ENCODE data around the gene LUC7L3. TPM values are rescaled to one million over a fixed set of nuclear protein-coding genes. Genes with fewer than 3 reads are reported as not detected.

The LUC7L3 gene
- polyA plus RNA-seq, 3 donors, result 14.6 to 49.8 (median 17.1) TPM

DNA sequence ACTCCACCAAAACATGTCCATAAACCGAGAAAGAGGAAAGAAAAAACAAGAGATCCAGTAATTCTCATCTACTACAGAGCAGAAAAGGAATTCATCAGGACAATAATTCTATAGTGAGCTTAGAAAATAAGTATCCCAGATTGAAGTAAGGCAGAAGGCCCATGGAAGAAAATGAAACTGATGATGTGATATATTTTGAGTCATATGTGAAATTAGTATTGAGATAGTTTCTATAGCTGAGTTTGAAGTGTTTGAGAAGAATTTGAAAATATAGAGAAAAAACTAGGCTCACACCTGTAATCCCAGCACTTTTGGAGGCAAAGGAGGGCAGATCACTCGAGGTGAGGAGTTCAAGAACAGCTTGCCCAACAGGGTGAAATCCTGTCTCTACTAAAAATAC, 19.7 kb downstream of the LUC7L3 start:
- no CpG with 5 or more reads among the region's 2 CpGs for WGBS (ENCODE audit: insufficient coverage)
- peaks cover 6% of the 10 kb centered on the region for H3K4me1 Mint-ChIP-seq
- TF ChIP-seq, protein P1, sequence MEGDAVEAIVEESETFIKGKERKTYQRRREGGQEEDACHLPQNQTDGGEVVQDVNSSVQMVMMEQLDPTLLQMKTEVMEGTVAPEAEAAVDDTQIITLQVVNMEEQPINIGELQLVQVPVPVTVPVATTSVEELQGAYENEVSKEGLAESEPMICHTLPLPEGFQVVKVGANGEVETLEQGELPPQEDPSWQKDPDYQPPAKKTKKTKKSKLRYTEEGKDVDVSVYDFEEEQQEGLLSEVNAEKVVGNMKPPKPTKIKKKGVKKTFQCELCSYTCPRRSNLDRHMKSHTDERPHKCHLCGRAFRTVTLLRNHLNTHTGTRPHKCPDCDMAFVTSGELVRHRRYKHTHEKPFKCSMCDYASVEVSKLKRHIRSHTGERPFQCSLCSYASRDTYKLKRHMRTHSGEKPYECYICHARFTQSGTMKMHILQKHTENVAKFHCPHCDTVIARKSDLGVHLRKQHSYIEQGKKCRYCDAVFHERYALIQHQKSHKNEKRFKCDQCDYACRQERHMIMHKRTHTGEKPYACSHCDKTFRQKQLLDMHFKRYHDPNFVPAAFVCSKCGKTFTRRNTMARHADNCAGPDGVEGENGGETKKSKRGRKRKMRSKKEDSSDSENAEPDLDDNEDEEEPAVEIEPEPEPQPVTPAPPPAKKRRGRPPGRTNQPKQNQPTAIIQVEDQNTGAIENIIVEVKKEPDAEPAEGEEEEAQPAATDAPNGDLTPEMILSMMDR (IDR thresholded peaks at IDR 0.05), result no peak
- H3K27ac Mint-ChIP-seq, result peak overlapping the region in 2 of 7 donors; percentile 11 to 22
- H3K4me2 ChIP-seq (replicated peaks; ENCODE audit: extremely low read depth, low read length, poor library complexity, severe bottlenecking), result no peak overlapping the region
- H3K79me2 ChIP-seq (ENCODE audit: insufficient read depth, low read length), result peaks cover 80% of the 10 kb centered on the region
- no peaks in the 10 kb centered on the region for H3K4me1 ChIP-seq (ENCODE audit: control insufficient read depth in 1 of 2, insufficient read depth in 2 of 2, low read length in 2 of 2)
- H3K9ac ChIP-seq (ENCODE audit: insufficient read depth, low read length, poor library complexity, severe bottlenecking), result no peak overlapping the region
- H3K4me3 ChIP-seq (replicated peaks in 1 of 3; ENCODE audit: low read depth in 2 of 3, low read length in 3 of 3), result no peak overlapping the region
- intact Hi-C loops (cut with micrococcal nuclease), result no loop called here
- H3K27me3 Mint-ChIP-seq (ENCODE audit: low read depth in 3 of 3), result no peaks in the 10 kb centered on the region
- peaks cover 67 to 74% of the 10 kb centered on the region in 2 donors for H3K36me3 ChIP-seq (replicated peaks in 1 of 2; ENCODE audit: control insufficient read depth in 1 of 2, insufficient read depth in 2 of 2, low read length in 2 of 2)
- no peak overlapping the region for H3K27ac ChIP-seq (ENCODE audit: low read depth in 1 of 2, low read length in 2 of 2)
- no peak overlapping the region for H2AFZ ChIP-seq (ENCODE audit: insufficient read depth, low read depth, low read length, poor library complexity, severe bottlenecking)
- H3K9me3 Mint-ChIP-seq, result no peaks in the 10 kb centered on the region
- H3K4me3 Mint-ChIP-seq, result no peak overlapping the region
- DNase-seq, result no peak
- peaks cover 97% of the 10 kb centered on the region for H4K20me1 ChIP-seq (ENCODE audit: insufficient read depth, low read length)
- peaks cover 57 to 75% of the 10 kb centered on the region in 2 donors for H3K36me3 Mint-ChIP-seq
- no peaks in the 10 kb centered on the region for H3K9me3 ChIP-seq (replicated peaks in 1 of 2; ENCODE audit: control insufficient read depth in 1 of 2, insufficient read depth in 1 of 2, low read length in 2 of 2)
- H3K27me3 ChIP-seq (ENCODE audit: control insufficient read depth in 2 of 2, insufficient read depth in 2 of 2, low read length in 2 of 2), result no peaks in the 10 kb centered on the region

DNA sequence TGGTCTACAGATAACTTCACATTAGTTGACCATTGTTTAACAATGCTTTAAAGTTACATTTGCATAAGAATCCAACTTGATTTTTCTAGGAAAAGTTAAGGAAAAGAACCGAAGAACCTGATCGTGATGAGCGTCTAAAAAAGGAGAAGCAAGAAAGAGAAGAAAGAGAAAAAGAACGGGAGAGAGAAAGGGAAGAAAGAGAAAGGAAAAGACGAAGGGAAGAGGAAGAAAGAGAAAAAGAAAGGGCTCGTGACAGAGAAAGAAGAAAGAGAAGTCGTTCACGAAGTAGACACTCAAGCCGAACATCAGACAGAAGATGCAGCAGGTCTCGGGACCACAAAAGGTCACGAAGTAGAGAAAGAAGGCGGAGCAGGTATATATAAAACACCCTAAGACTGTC, 26.2 kb downstream of the LUC7L3 start:
- no peak overlapping the region for H3K4me3 Mint-ChIP-seq
- no peaks in the 10 kb centered on the region for H3K4me1 ChIP-seq (ENCODE audit: control insufficient read depth in 1 of 2, insufficient read depth in 2 of 2, low read length in 2 of 2)
- H3K9me3 ChIP-seq (replicated peaks in 1 of 2; ENCODE audit: control insufficient read depth in 1 of 2, insufficient read depth in 1 of 2, low read length in 2 of 2), result no peaks in the 10 kb centered on the region
- DNase-seq, result no peak
- 57% methylated on average over 5 of the region's 12 CpGs for WGBS (ENCODE audit: insufficient coverage)
- no peak overlapping the region for H3K27ac ChIP-seq (ENCODE audit: low read depth in 1 of 2, low read length in 2 of 2)
- peaks cover 90 to 95% of the 10 kb centered on the region in 2 donors for H3K36me3 Mint-ChIP-seq
- no peaks in the 10 kb centered on the region for H3K27me3 ChIP-seq (ENCODE audit: control insufficient read depth in 2 of 2, insufficient read depth in 2 of 2, low read length in 2 of 2)
- no peak overlapping the region for H3K9ac ChIP-seq (ENCODE audit: insufficient read depth, low read length, poor library complexity, severe bottlenecking)
- peaks cover 64% of the 10 kb centered on the region for H4K20me1 ChIP-seq (ENCODE audit: insufficient read depth, low read length)
- intact Hi-C loops (cut with micrococcal nuclease), result no loop called here
- TF ChIP-seq, protein P1 (IDR thresholded peaks at IDR 0.05), result no peak
- H3K4me2 ChIP-seq (replicated peaks; ENCODE audit: extremely low read depth, low read length, poor library complexity, severe bottlenecking), result no peak overlapping the region
- H3K27ac Mint-ChIP-seq, result peak overlapping the region in 2 of 7 donors; percentile 11 to 29
- no peak overlapping the region for H2AFZ ChIP-seq (ENCODE audit: insufficient read depth, low read depth, low read length, poor library complexity, severe bottlenecking)
- peaks cover 24% of the 10 kb centered on the region for H3K79me2 ChIP-seq (ENCODE audit: insufficient read depth, low read length)
- peaks cover 98 to 100% of the 10 kb centered on the region in 2 donors for H3K36me3 ChIP-seq (replicated peaks in 1 of 2; ENCODE audit: control insufficient read depth in 1 of 2, insufficient read depth in 2 of 2, low read length in 2 of 2)
- no peaks in the 10 kb centered on the region for H3K4me1 Mint-ChIP-seq
- H3K27me3 Mint-ChIP-seq (ENCODE audit: low read depth in 3 of 3), result no peaks in the 10 kb centered on the region
- H3K4me3 ChIP-seq (replicated peaks in 1 of 3; ENCODE audit: low read depth in 2 of 3, low read length in 3 of 3), result no peak overlapping the region
- no peaks in the 10 kb centered on the region for H3K9me3 Mint-ChIP-seq

All from CD14-positive monocyte (primary cell).